T-cell (primary cell): Measurements from ENCODE around the gene TUBB. TPM values are rescaled to one million over a fixed set of nuclear protein-coding genes. Genes with fewer than 3 reads are reported as not detected.

Experiments
- ATAC-seq, 4 experiments: fragments of 200-7000 bp in 3 of 4; fragments of 150-1000 bp in 1 of 4; cut with Tn5 transposase; replicated peaks in 1 of 4; 1 replicate in 3 of 4; 2 replicates in 1 of 4; pipeline ENCODE4 v1.10.0; 2021; ENCODE audit warnings: moderate library complexity in 3 of 4, mild to moderate bottlenecking in 2 of 4, moderate number of reproducible peaks in 1 of 4
- CTCF ChIA-PET, 2 donors: fragments of 300-600 bp; sonication (Branson Sonifier 250); formaldehyde crosslinking; loops; one replicate each; lab custom pipeline; 2022; ENCODE audit warnings: antibody characterized with exemption in 2 of 2; lab: Charles Lee
- POLR2A ChIA-PET, 2 donors: fragments of 300-600 bp; sonication (Branson Sonifier 250); formaldehyde crosslinking; loops; one replicate each; lab custom pipeline; 2022; ENCODE audit warnings: antibody characterized with exemption in 2 of 2; lab: Charles Lee
- DNase-seq, 35 experiments: peaks; one replicate each; pipeline versions ENCODE4 v3.0.0 to v3.0.0-alpha.2; 2013 to 2023
- H3K27ac ChIP-seq: one replicate; pipeline ENCODE4 v1.5.1; 2013; ENCODE audit warnings: low read length
- H3K27me3 ChIP-seq, 2 experiments: replicated peaks in 1 of 2; 1 replicate in 1 of 2; 2 replicates in 1 of 2; pipeline versions ENCODE4 v1.6.1 to v1.7.0; 2013; ENCODE audit warnings: low read length in 1 of 2, mixed read lengths in 1 of 2; ENCODE audit not compliant: control insufficient read depth in 2 of 2, insufficient read depth in 2 of 2; ENCODE audit errors: extremely low read depth in 1 of 2
- H3K36me3 ChIP-seq, 2 donors: 1 replicate in 1 of 2; 2 replicates in 1 of 2; pipeline versions ENCODE4 v1.6.1 to v1.7.0; 2013; ENCODE audit warnings: low read length in 1 of 2; ENCODE audit not compliant: control insufficient read depth in 2 of 2, insufficient read depth in 1 of 2; ENCODE audit errors: extremely low read depth in 1 of 2
- H3K4me1 ChIP-seq, 2 experiments: 1 replicate in 1 of 2; 2 replicates in 1 of 2; pipeline versions ENCODE4 v1.6.1 to v1.7.0; 2013; ENCODE audit warnings: low read length in 2 of 2, mixed read lengths in 1 of 2; ENCODE audit not compliant: insufficient read depth in 2 of 2, control insufficient read depth in 1 of 2; ENCODE audit errors: extremely low read depth in 1 of 2
- H3K4me3 ChIP-seq, 2 donors: 1 replicate in 1 of 2; 2 replicates in 1 of 2; pipeline versions ENCODE4 v1.5.1 to v1.7.0; 2013; ENCODE audit warnings: mild to moderate bottlenecking in 2 of 2, low read length in 1 of 2, moderate library complexity in 1 of 2; ENCODE audit not compliant: control insufficient read depth in 1 of 2; ENCODE audit errors: extremely low read depth in 1 of 2
- H3K9me3 ChIP-seq: 2 replicates; pipeline ENCODE4 v1.7.0; 2013
- H3K27ac Mint-ChIP-seq, 2 donors: one replicate each; pipeline ENCODE4 v1.8.0; 2020 to 2021; ENCODE audit warnings: mild to moderate bottlenecking in 2 of 2, mixed read lengths in 2 of 2
- H3K27me3 Mint-ChIP-seq, 2 donors: one replicate each; pipeline ENCODE4 v1.8.0; 2021 to 2022; ENCODE audit warnings: mixed read lengths in 2 of 2
- H3K36me3 Mint-ChIP-seq: one replicate; pipeline ENCODE4 v1.8.0; 2021; ENCODE audit warnings: mixed read lengths
- H3K4me1 Mint-ChIP-seq, 3 donors: one replicate each; pipeline ENCODE4 v1.8.0; 2020 to 2022; ENCODE audit warnings: mixed read lengths in 3 of 3, mild to moderate bottlenecking in 1 of 3
- H3K4me3 Mint-ChIP-seq, 3 donors: one replicate each; pipeline ENCODE4 v1.8.0; 2020 to 2022; ENCODE audit warnings: mild to moderate bottlenecking in 3 of 3, mixed read lengths in 3 of 3, moderate library complexity in 3 of 3
- H3K9me3 Mint-ChIP-seq, 3 donors: one replicate each; pipeline ENCODE4 v1.8.0; 2020 to 2022; ENCODE audit warnings: mixed read lengths in 3 of 3
- WGBS: methylation state at CpG from one replicate; pipeline ENCODE4 v1.1.5; 2013; ENCODE audit warnings: missing lambda C conversion rate; ENCODE audit not compliant: insufficient coverage; 5-methylcytosine and 5-hydroxymethylcytosine counted together
- total RNA-seq, 35 experiments: library from RNA in 6 of 35; stranded (reverse) in 6 of 35; fragments of 120-200 nt in 1 of 35; gene quantifications; one replicate each; pipeline versions ENCODE4 v1.2.1 to v1.2.4 and lab custom pipeline; 2013 to 2026

The TUBB gene
- total RNA-seq, 5 donors from 2014 or later (not counting 1 experiment from before 2014, with no cell fraction given) = 108 to 246 (median 202) TPM

DNA sequence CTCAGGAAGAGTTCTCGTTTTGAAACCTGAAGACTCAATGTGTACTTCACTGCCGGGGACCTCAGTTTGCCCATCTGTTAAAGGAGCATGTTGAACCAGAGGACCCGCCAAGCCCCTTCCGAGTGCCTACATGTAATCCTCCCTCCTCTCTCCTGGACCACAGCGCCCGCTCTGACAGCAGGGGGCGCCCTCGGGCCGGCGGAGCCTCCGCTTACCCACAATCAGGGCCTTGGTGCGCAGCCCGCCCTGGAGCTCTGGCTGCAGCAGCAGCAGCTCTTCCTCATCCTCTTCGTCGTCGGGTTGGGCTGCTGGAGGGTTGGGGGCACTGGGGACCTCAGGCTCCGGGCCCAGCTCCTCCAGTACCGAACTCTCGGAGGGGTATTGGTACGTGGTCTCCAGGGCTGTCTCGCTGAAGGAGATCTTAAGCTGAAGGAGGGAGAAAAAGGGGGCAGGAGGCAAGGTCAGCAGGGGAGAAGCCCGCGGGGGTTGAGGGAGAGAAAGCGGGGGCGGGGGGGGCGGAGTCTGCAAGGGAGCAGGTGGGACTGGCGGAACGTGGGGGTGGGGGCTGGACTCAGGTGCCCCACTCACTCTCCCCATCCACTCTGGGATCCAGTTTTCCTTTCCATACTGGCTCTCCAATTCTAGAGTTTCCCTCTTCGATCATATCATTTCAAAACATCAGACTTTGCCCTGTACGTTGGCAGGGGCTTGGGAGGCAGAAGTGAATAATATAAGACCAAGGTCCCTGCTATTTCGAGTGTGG, 41.0 kb upstream of the TUBB start:
- ChIA-PET CTCF (interaction anchor here (0.6 to 12.3 kb wide), 18 partner anchors 9 to 725 kb away, joined by 3 to 254 read pairs (median 4); partner anchors contain the start of genes GTF2H4 (in 1 of the 2), MDC1 (in 1 of the 2) and TUBB (in 1 of the 2)), POLR2A (interaction anchor here (0.5 to 1.6 kb wide), 7 partner anchors 38 to 163 kb away, joined by 3 to 11 read pairs (median 6); partner anchors contain the start of genes MDC1 (in 2 of the 2) and TUBB (in 1 of the 2))
- peaks cover 15 to 45% of the 10 kb centered on the region in 2 experiments for H3K4me1 ChIP-seq
- no peaks in the 10 kb centered on the region for H3K27me3 Mint-ChIP-seq
- H3K27ac ChIP-seq = peak overlapping the region; percentile 81
- no peaks in the 10 kb centered on the region for H3K9me3 ChIP-seq
- H3K36me3 ChIP-seq = peaks cover 8 to 56% of the 10 kb centered on the region in 2 donors
- peak overlapping the region; percentile 94 to 96 for H3K27ac Mint-ChIP-seq
- H3K9me3 Mint-ChIP-seq = no peaks in the 10 kb centered on the region
- H3K4me3 Mint-ChIP-seq = peak overlapping the region; percentile 92 to 97 (median 96)
- no peaks in the 10 kb centered on the region for H3K27me3 ChIP-seq
- H3K4me1 Mint-ChIP-seq = peaks cover 42 to 55% (median 43%) of the 10 kb centered on the region in 3 donors
- 1% methylated on average over 16 of the region's 31 CpGs for WGBS
- H3K36me3 Mint-ChIP-seq = peaks cover 46% of the 10 kb centered on the region
- DNase-seq (peak; percentile 77 to 95 (median 90)), ATAC-seq (peak; percentile 27 to 53 (median 32))
- H3K4me3 ChIP-seq = peak overlapping the region; percentile 92 to 100

DNA sequence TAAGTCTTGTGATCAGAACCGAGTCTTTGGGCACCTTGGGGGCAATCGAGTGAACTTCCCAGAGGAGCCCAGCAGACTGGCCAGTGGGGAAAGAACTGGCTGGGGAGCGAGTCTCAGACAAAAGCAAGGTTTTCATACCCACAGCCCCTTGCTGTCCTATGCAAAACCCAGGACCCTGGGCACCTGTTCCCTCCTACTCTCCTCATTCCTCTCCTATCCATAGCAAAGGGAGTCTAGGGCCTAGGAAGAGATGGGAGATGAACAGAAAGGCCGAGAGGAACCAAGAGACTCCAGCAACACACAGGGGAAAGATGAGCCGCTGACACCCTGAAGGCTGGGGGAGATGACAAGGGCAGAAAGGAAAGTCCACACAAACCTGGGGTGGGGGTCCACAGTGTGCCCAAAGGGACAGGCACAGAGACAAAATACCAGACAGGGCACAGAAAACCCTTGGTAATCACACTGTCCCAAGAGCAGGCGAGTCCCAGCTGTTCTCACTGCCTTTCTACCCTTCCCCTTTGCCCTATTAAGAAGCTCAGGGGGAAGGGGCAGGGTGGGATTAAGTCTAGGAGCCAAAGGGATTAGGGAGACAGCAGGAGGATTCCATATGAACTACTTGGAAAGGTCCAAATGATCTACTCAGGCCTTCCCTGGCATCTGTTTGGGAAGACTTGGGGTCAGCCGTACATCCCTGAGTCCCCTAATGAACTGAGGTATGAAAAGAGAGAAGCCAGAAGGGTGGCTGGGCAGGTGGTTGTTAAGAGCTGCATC, 40.2 kb upstream of the TUBB start:
- POLR2A ChIA-PET = interaction anchor here (0.5 to 1.6 kb wide), 5 partner anchors 15 to 164 kb away, joined by 6 to 11 read pairs (median 9); partner anchors contain the start of genes MDC1 (in 1 of the 2) and TUBB (in 1 of the 2)
- peak in 1 of 35 experiments; percentile 14 for DNase-seq
- H3K4me1 Mint-ChIP-seq = peaks cover 42 to 57% (median 43%) of the 10 kb centered on the region in 3 donors
- Histone ChIP-seq H3K4me3 (peak overlapping the region; percentile 92 to 100), H3K9me3 (no peaks in the 10 kb centered on the region), H3K36me3 (peaks cover 8 to 56% of the 10 kb centered on the region in 2 donors), H3K4me1 (peaks cover 15 to 45% of the 10 kb centered on the region in 2 experiments), H3K27me3 (no peaks in the 10 kb centered on the region), H3K27ac (peak overlapping the region; percentile 81)
- H3K27me3 Mint-ChIP-seq = no peaks in the 10 kb centered on the region
- CTCF ChIA-PET = interaction anchor here (0.6 to 12.3 kb wide), 14 partner anchors 8 to 149 kb away, joined by 3 to 254 read pairs (median 4); partner anchors contain the start of genes MDC1 (in 1 of the 2) and TUBB (in 1 of the 2)
- H3K4me3 Mint-ChIP-seq = peak overlapping the region; percentile 92 to 97 (median 96)
- peaks cover 47% of the 10 kb centered on the region for H3K36me3 Mint-ChIP-seq
- H3K27ac Mint-ChIP-seq = peak overlapping the region; percentile 94 to 96
- ATAC-seq = no peak
- 15% methylated on average over 5 of the region's 7 CpGs for WGBS
- no peaks in the 10 kb centered on the region for H3K9me3 Mint-ChIP-seq

GRCh38 chr6:30681766-30682142, 38.4 kb upstream of the TUBB start:
- Mint-ChIP-seq H3K4me1 (peaks cover 35 to 63% (median 36%) of the 10 kb centered on the region in 3 donors), H3K27ac (peak overlapping the region; percentile 94 to 96), H3K36me3 (peaks cover 37% of the 10 kb centered on the region), H3K9me3 (no peaks in the 10 kb centered on the region), H3K4me3 (peak overlapping the region; percentile 92 to 97 (median 96)), H3K27me3 (no peaks in the 10 kb centered on the region)
- H3K27ac ChIP-seq = peak overlapping the region; percentile 81
- DNase-seq = peak in 1 of 35 experiments; percentile 28
- H3K36me3 ChIP-seq = peaks cover 5 to 44% of the 10 kb centered on the region in 2 donors
- POLR2A ChIA-PET = interaction anchor here (0.6 to 1.9 kb wide), 8 partner anchors 35 to 1061 kb away, joined by 3 to 9 read pairs (median 4); partner anchors contain the start of gene MDC1 (in 1 of the 2)
- no peaks in the 10 kb centered on the region for H3K27me3 ChIP-seq
- no peaks in the 10 kb centered on the region for H3K9me3 ChIP-seq
- WGBS = 0% methylated on average over 2 of the region's 4 CpGs
- peak overlapping the region; percentile 92 to 100 for H3K4me3 ChIP-seq
- ATAC-seq = no peak
- peaks cover 15 to 45% of the 10 kb centered on the region in 2 experiments for H3K4me1 ChIP-seq
- CTCF ChIA-PET = interaction anchor here (0.6 to 12.3 kb wide), 6 partner anchors 9 to 198 kb away, joined by 4 to 254 read pairs (median 4); partner anchors contain the start of genes DHX16 (in 1 of the 2), MDC1 (in 1 of the 2) and TUBB (in 1 of the 2)

- WGBS = 0% methylated on average over 6 of the region's 11 CpGs
- ChIA-PET POLR2A (interaction anchor here (0.6 to 1.9 kb wide), 7 partner anchors 35 to 1062 kb away, joined by 3 to 9 read pairs (median 4); partner anchors contain the start of gene MDC1 (in 1 of the 2)), CTCF (interaction anchor here (0.6 to 12.3 kb wide), 6 partner anchors 10 to 199 kb away, joined by 4 to 254 read pairs (median 4); partner anchors contain the start of genes DHX16 (in 1 of the 2), MDC1 (in 1 of the 2) and TUBB (in 1 of the 2))
- ATAC-seq (peak; percentile 70 to 75 (median 70)), DNase-seq (peak; percentile 77 to 93 (median 88))
- Mint-ChIP-seq H3K27me3 (no peaks in the 10 kb centered on the region), H3K36me3 (peaks cover 34% of the 10 kb centered on the region), H3K4me1 (peaks cover 35 to 62% (median 37%) of the 10 kb centered on the region in 3 donors), H3K9me3 (no peaks in the 10 kb centered on the region), H3K4me3 (peak overlapping the region; percentile 92 to 97 (median 96)), H3K27ac (peak overlapping the region; percentile 94 to 96)
- Histone ChIP-seq H3K9me3 (no peaks in the 10 kb centered on the region), H3K27ac (peak overlapping the region; percentile 81), H3K27me3 (no peaks in the 10 kb centered on the region), H3K4me1 (peaks cover 15 to 48% of the 10 kb centered on the region in 2 experiments), H3K36me3 (peaks cover 2 to 38% of the 10 kb centered on the region in 2 donors), H3K4me3 (peak overlapping the region; percentile 92 to 100)
Measured at GRCh38 chr6:30682143-30683117, 37.7 kb upstream of the TUBB start.
